ENCODE results near the gene ABCB8.

The ABCB8 gene

GRCh38 chr7:151088856-151089699 is 60.8 kb downstream of the ABCB8 start:
- peaks cover 34% of the 10 kb centered on the region for H3K4me1 ChIP-seq (ENCODE audit: control insufficient read depth, insufficient read depth, low read length)
- H3K4me3 ChIP-seq (ENCODE audit: low read length), result peak overlapping the region; percentile 88
- H3K9ac ChIP-seq (ENCODE audit: low read depth, low read length), result peak overlapping the region; percentile 90

DNA sequence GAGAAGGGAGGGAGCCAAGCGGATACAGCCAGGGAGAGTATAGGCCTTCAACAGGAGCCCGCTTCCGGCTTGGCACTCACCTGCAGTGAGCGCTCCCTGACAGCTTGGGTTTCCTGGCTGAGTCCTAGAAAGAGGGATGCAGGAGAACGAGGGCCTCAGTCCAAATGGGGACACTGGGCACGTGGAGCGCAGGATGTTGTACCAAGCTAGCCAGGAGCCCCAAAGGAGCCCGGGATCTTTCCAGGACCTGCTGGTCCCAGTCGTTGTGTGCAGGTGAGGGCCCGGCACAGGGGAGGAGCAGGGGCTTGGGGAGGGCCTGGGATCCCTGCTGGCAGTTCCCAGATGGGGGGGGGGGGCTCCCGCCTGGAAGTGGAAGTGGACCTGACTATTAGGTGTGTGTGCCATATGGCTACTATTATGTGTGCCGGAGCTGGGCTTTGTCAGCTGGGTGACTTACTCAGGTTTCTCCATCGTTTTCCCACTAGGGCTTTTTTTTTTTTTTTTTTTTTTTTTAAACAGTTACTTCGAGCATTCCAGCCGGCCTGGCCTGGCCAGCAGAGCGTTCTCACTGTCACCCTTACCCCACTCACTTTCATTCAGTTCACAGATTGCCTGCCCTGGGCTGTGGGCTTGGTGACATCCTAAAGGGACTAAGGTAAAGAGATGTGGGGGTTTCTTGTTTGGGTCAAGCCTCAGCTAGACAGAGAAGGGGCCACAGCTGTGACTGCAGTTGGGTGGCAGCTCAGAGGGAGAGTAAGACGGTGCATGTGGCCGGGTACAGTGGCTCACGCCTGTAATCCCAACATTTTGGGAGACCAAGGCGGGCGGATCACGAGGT is 61.9 kb downstream of the ABCB8 start:
- H3K4me3 ChIP-seq (ENCODE audit: low read length), result peak overlapping the region; percentile 88
- H3K4me1 ChIP-seq (ENCODE audit: control insufficient read depth, insufficient read depth, low read length), result peaks cover 42% of the 10 kb centered on the region
- peak overlapping the region; percentile 100 for H3K4me2 ChIP-seq (ENCODE audit: low read length)
- no peaks in the 10 kb centered on the region for H3K9me3 ChIP-seq (replicated peaks; ENCODE audit: low read length)
- peak overlapping the region; percentile 90 for H3K9ac ChIP-seq (ENCODE audit: low read depth, low read length)
- peaks cover 16% of the 10 kb centered on the region for H3K36me3 ChIP-seq (ENCODE audit: insufficient read depth, low read length)
- no peaks in the 10 kb centered on the region for H3K27me3 ChIP-seq (ENCODE audit: control insufficient read depth, insufficient read depth, low read length)

More at GRCh38 chr7:151088856-151089699, 60.8 kb downstream of the ABCB8 start:
- Histone ChIP-seq H3K27me3 (ENCODE audit: control insufficient read depth, insufficient read depth, low read length) (no peaks in the 10 kb centered on the region), H3K9me3 (replicated peaks; ENCODE audit: low read length) (no peaks in the 10 kb centered on the region), H3K36me3 (ENCODE audit: insufficient read depth, low read length) (peaks cover 16% of the 10 kb centered on the region), H3K4me2 (ENCODE audit: low read length) (peak overlapping the region; percentile 100)

GRCh38 chr7:151091003-151091402 is 62.8 kb downstream of the ABCB8 start:
- Histone ChIP-seq H3K4me3 (ENCODE audit: low read length) (no peak overlapping the region), H3K36me3 (ENCODE audit: insufficient read depth, low read length) (peaks cover 16% of the 10 kb centered on the region), H3K9ac (ENCODE audit: low read depth, low read length) (no peak overlapping the region), H3K4me1 (ENCODE audit: control insufficient read depth, insufficient read depth, low read length) (peaks cover 42% of the 10 kb centered on the region), H3K27me3 (ENCODE audit: control insufficient read depth, insufficient read depth, low read length) (no peaks in the 10 kb centered on the region), H3K4me2 (ENCODE audit: low read length) (no peak overlapping the region), H3K9me3 (replicated peaks; ENCODE audit: low read length) (no peaks in the 10 kb centered on the region)

DNA sequence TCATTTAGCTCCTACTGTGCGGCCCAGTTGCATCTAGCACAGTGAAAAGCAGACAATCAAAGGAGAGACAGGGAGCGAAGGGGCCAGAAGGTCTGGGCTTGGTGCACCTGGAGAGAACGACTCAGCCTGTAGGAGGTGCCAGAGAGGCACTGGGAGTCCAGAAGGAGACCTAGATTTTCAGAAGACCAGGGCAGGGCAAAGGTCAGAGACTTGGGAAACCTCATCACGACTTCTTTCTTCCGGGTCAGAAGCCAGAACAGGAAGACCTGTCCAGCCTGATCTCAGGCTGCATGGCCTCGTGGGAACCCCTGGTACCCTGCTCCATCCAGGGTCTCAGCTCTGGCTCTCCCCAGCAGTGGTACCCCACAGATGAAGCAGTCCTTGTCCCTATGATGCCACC is 63.2 kb downstream of the ABCB8 start:
- Histone ChIP-seq H3K4me1 (ENCODE audit: control insufficient read depth, insufficient read depth, low read length) (peaks cover 45% of the 10 kb centered on the region), H3K27me3 (ENCODE audit: control insufficient read depth, insufficient read depth, low read length) (no peaks in the 10 kb centered on the region), H3K36me3 (ENCODE audit: insufficient read depth, low read length) (peaks cover 16% of the 10 kb centered on the region), H3K9ac (ENCODE audit: low read depth, low read length) (no peak overlapping the region), H3K4me2 (ENCODE audit: low read length) (no peak overlapping the region), H3K9me3 (replicated peaks; ENCODE audit: low read length) (no peaks in the 10 kb centered on the region), H3K4me3 (ENCODE audit: low read length) (no peak overlapping the region)

DNA sequence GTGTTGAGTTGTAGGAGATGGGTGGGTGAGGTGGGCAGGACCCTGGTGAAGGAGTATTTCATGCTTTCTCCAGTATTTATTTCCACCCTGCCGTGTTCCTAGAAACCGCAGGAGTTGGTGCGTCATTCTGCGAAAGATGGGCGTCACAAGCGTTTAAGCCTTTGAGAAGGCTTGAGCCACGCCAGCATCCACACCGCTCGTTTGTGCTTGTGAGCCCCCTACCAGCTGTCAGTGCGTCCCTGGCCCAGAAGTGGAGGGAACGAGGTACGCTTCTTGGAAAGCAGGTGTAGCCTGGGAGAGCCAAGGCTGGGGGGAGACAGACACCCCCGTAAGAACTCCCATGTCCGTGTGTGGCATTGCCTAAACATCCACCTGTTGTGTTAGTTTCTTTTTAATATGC is 63.7 kb downstream of the ABCB8 start:
- Histone ChIP-seq H3K4me3 (ENCODE audit: low read length) (no peak overlapping the region), H3K9me3 (replicated peaks; ENCODE audit: low read length) (no peaks in the 10 kb centered on the region), H3K36me3 (ENCODE audit: insufficient read depth, low read length) (peaks cover 16% of the 10 kb centered on the region), H3K27me3 (ENCODE audit: control insufficient read depth, insufficient read depth, low read length) (no peaks in the 10 kb centered on the region), H3K4me1 (ENCODE audit: control insufficient read depth, insufficient read depth, low read length) (peaks cover 45% of the 10 kb centered on the region), H3K9ac (ENCODE audit: low read depth, low read length) (no peak overlapping the region), H3K4me2 (ENCODE audit: low read length) (no peak overlapping the region)

DNA sequence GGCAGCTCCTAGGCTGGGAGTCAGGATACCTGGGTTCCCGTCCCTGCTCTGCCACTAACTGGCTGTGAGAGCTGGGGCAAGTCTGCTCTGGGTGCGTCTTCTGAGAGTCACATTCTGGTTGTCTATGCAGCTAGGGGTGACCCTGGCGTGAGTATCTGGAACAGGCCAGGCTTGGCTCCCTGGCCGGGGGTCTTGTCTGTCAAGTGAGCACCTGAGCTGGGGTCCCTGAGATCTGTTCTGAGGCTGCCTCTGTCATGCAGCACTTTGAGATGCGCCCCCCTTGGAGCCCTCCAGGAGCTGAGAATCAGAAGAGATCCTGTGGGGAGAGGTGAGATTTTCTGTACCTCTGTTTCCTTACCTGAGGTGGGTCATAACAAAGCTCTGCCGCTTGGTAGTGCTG is 65.5 kb downstream of the ABCB8 start:
- H3K9me3 ChIP-seq (replicated peaks; ENCODE audit: low read length), result no peaks in the 10 kb centered on the region
- no peak overlapping the region for H3K4me3 ChIP-seq (ENCODE audit: low read length)
- H3K9ac ChIP-seq (ENCODE audit: low read depth, low read length), result no peak overlapping the region
- H3K27me3 ChIP-seq (ENCODE audit: control insufficient read depth, insufficient read depth, low read length), result no peaks in the 10 kb centered on the region
- H3K4me1 ChIP-seq (ENCODE audit: control insufficient read depth, insufficient read depth, low read length), result peaks cover 33% of the 10 kb centered on the region
- H3K36me3 ChIP-seq (ENCODE audit: insufficient read depth, low read length), result peaks cover 16% of the 10 kb centered on the region
- no peak overlapping the region for H3K4me2 ChIP-seq (ENCODE audit: low read length)

DNA sequence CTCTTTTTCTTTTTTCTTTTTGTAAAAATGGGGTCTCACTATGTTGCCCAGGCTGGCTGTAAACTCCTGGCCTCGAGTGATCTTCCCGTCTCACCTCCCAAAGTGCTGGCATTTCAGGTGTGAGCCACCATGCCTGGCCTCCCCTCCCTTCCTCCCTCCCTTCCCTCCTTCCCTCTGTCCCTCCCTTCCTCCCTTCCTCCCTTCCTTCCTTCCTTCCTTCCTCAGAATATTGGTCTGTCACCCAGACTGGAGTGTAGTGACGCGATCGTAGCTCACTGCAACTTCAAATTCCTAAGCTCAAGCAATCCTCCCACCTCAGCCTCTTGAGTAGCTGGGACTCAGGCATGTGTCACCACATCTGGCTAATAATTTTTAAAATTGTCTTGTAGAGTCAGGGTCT is 66.4 kb downstream of the ABCB8 start:
- H3K9ac ChIP-seq (ENCODE audit: low read depth, low read length), result no peak overlapping the region
- H3K36me3 ChIP-seq (ENCODE audit: insufficient read depth, low read length), result peaks cover 16% of the 10 kb centered on the region
- no peak overlapping the region for H3K4me3 ChIP-seq (ENCODE audit: low read length)
- H3K27me3 ChIP-seq (ENCODE audit: control insufficient read depth, insufficient read depth, low read length), result no peaks in the 10 kb centered on the region
- peaks cover 28% of the 10 kb centered on the region for H3K4me1 ChIP-seq (ENCODE audit: control insufficient read depth, insufficient read depth, low read length)
- no peaks in the 10 kb centered on the region for H3K9me3 ChIP-seq (replicated peaks; ENCODE audit: low read length)
- H3K4me2 ChIP-seq (ENCODE audit: low read length), result no peak overlapping the region

GRCh38 chr7:151095123-151095797 is 67.0 kb downstream of the ABCB8 start:
- peaks cover 27% of the 10 kb centered on the region for H3K4me1 ChIP-seq (ENCODE audit: control insufficient read depth, insufficient read depth, low read length)
- H3K27me3 ChIP-seq (ENCODE audit: control insufficient read depth, insufficient read depth, low read length), result no peaks in the 10 kb centered on the region
- H3K4me3 ChIP-seq (ENCODE audit: low read length), result no peak overlapping the region
- peak overlapping the region; percentile 32 for H3K9ac ChIP-seq (ENCODE audit: low read depth, low read length)
- peak overlapping the region; percentile 46 for H3K4me2 ChIP-seq (ENCODE audit: low read length)
- no peaks in the 10 kb centered on the region for H3K9me3 ChIP-seq (replicated peaks; ENCODE audit: low read length)
- H3K36me3 ChIP-seq (ENCODE audit: insufficient read depth, low read length), result peaks cover 16% of the 10 kb centered on the region

DNA sequence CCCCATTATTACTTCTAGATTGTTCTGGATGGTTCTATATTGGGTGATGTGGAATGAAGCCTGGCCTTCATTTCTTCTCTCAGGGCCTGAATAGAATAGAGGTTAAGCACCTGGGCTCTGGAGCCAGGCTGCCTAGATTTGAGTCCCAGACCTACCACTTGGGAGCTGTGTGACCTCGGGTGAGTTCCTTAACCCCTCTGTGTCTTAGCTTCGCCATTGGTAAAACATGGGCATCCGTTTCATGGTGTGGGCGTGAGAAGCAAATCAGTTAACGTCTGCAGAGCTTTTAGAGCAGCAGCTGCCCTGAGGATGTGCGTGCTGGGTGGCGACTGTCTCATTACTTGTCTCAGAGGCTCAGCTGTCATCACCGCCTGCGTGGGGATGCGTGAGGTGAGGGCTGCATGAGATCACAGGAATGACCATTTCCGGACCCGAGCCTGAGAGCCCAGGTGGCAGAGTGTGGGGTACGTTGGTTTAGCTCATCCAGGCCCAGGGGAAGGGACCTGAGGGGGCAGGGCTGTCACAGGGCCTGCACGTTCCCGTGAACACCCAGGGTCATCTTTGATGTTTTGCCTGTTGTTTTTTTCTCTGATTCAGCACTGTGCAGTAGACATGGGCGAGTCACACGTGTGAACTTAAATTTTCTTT is 67.7 kb downstream of the ABCB8 start:
- H3K9ac ChIP-seq (ENCODE audit: low read depth, low read length), result no peak overlapping the region
- no peaks in the 10 kb centered on the region for H3K9me3 ChIP-seq (replicated peaks; ENCODE audit: low read length)
- H3K36me3 ChIP-seq (ENCODE audit: insufficient read depth, low read length), result peaks cover 16% of the 10 kb centered on the region
- H3K4me2 ChIP-seq (ENCODE audit: low read length), result peak overlapping the region; percentile 46
- H3K4me1 ChIP-seq (ENCODE audit: control insufficient read depth, insufficient read depth, low read length), result peaks cover 27% of the 10 kb centered on the region
- H3K4me3 ChIP-seq (ENCODE audit: low read length), result no peak overlapping the region
- H3K27me3 ChIP-seq (ENCODE audit: control insufficient read depth, insufficient read depth, low read length), result no peaks in the 10 kb centered on the region

All from skeletal muscle satellite cell (primary cell).